ENCODE results near the gene RPS28.

The RPS28 gene

DNA sequence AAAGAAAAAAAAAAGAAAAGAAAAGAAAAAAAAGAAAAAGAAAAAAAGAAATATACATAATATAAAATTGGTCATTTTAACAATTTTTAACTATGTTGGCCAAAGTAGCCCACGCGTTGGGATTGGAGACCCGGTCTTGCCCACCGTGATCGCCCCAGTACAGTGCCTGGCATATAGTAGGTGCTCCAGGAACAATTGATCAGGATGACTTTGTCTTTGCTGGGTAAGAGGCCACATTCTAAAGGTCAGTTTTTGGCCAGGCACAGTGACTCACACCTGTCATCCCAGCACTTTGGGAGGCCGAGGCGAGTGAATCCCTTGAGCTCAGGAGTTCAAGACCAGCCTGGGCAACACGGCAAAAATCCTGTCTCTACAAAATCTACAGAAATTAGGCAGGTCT, 38.9 kb downstream of the RPS28 start:
- no peak overlapping the region for H3K27ac ChIP-seq (ENCODE audit: insufficient read depth, low read depth, low read length, poor library complexity, severe bottlenecking)
- H3K4me3 ChIP-seq (ENCODE audit: insufficient read depth, low read depth, low read length) = no peak overlapping the region
- no peaks in the 10 kb centered on the region for H3K4me1 ChIP-seq (ENCODE audit: control insufficient read depth, insufficient read depth, low read length)
- no peaks in the 10 kb centered on the region for H3K36me3 ChIP-seq (ENCODE audit: control insufficient read depth, insufficient read depth, low read length)
- no peaks in the 10 kb centered on the region for H3K9me3 ChIP-seq (ENCODE audit: control insufficient read depth, low read length)
- H3K27me3 ChIP-seq (ENCODE audit: control insufficient read depth, insufficient read depth, low read length, poor library complexity, severe bottlenecking) = peaks cover 12% of the 10 kb centered on the region
- WGBS, 2 experiments = 87 to 91% methylated on average over 8 of the region's 8 CpGs

- 89 to 90% methylated on average over 12 of the region's 12 CpGs for WGBS, 2 experiments
- H3K36me3 ChIP-seq (ENCODE audit: control insufficient read depth, insufficient read depth, low read length) = no peaks in the 10 kb centered on the region
- H3K4me1 ChIP-seq (ENCODE audit: control insufficient read depth, insufficient read depth, low read length) = peaks cover 10% of the 10 kb centered on the region
- no peak overlapping the region for H3K4me3 ChIP-seq (ENCODE audit: insufficient read depth, low read depth, low read length)
- no peaks in the 10 kb centered on the region for H3K9me3 ChIP-seq (ENCODE audit: control insufficient read depth, low read length)
- H3K27ac ChIP-seq (ENCODE audit: insufficient read depth, low read depth, low read length, poor library complexity, severe bottlenecking) = no peak overlapping the region
- peaks cover 12% of the 10 kb centered on the region for H3K27me3 ChIP-seq (ENCODE audit: control insufficient read depth, insufficient read depth, low read length, poor library complexity, severe bottlenecking)
Observed at GRCh38 chr19:8361921-8362793, 40.9 kb downstream of the RPS28 start.

DNA sequence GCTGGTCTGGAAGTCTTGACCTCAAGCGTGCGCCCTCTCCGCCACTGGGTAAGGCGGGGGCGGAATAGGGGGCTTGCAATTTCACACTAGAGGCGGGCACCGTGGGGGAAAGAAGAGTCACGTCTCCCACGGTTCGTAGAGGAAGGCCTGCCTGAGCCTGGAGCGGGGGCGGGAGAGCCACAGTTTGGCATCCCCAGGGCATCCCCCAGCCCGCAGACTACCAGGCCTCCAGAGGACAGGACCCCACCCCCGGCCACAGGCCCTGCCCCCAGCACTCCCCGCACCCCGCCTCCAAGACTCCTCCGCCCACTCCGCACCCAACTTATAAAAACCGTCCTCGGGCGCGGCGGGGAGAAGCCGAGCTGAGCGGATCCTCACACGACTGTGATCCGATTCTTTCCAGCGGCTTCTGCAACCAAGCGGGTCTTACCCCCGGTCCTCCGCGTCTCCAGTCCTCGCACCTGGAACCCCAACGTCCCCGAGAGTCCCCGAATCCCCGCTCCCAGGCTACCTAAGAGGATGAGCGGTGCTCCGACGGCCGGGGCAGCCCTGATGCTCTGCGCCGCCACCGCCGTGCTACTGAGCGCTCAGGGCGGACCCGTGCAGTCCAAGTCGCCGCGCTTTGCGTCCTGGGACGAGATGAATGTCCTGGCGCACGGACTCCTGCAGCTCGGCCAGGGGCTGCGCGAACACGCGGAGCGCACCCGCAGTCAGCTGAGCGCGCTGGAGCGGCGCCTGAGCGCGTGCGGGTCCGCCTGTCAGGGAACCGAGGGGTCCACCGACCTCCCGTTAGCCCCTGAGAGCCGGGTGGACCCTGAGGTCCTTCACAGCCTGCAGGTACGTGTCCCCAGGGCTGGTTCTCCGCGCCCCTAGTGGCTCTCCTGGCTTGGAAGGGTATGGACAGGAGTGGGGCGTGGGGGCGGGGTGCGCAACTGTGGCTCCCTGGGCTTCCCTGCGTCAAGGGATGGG, 42.8 kb downstream of the RPS28 start, which contains the start of gene ANGPTL4:
Gene ANGPTL4 (plus strand): TSS at position 353 of the 969 bp plus-strand sequence. CDS start 167 bp downstream, at position 520.
- H3K27me3 ChIP-seq (ENCODE audit: control insufficient read depth, insufficient read depth, low read length, poor library complexity, severe bottlenecking) = peaks cover 12% of the 10 kb centered on the region
- peaks cover 17% of the 10 kb centered on the region for H3K4me1 ChIP-seq (ENCODE audit: control insufficient read depth, insufficient read depth, low read length)
- no peaks in the 10 kb centered on the region for H3K9me3 ChIP-seq (ENCODE audit: control insufficient read depth, low read length)
- WGBS, 2 experiments = 1% methylated on average over 81 of the region's 81 CpGs
- H3K27ac ChIP-seq (ENCODE audit: insufficient read depth, low read depth, low read length, poor library complexity, severe bottlenecking) = no peak within 1 kb of the TSS
- peak within 1 kb of the TSS; percentile 50 for H3K4me3 ChIP-seq (ENCODE audit: insufficient read depth, low read depth, low read length)
- H3K36me3 ChIP-seq (ENCODE audit: control insufficient read depth, insufficient read depth, low read length) = no peaks in the 10 kb centered on the region

DNA sequence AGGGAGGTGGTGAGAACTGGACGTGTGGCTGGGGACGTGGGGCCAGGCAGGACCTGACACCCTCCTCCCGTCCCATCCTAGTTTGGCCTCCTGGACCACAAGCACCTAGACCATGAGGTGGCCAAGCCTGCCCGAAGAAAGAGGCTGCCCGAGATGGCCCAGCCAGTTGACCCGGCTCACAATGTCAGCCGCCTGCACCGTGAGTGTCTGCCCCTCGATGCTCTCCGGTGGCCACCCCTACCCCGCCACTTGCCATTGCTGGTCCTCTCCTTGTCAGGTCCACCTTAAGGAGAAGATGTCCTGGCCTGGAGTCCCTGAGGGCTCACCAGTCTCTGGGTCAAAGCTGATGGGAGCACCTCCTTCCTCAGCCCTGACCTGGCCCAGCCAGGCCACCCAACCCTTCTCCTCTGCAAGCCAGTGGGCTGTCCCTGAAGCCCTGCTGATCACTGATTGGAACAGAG, 44.9 kb downstream of the RPS28 start:
- no peaks in the 10 kb centered on the region for H3K9me3 ChIP-seq (ENCODE audit: control insufficient read depth, low read length)
- peaks cover 12% of the 10 kb centered on the region for H3K27me3 ChIP-seq (ENCODE audit: control insufficient read depth, insufficient read depth, low read length, poor library complexity, severe bottlenecking)
- 95 to 98% methylated on average over 11 of the region's 11 CpGs for WGBS, 2 experiments
- H3K36me3 ChIP-seq (ENCODE audit: control insufficient read depth, insufficient read depth, low read length) = peaks cover 2% of the 10 kb centered on the region
- H3K27ac ChIP-seq (ENCODE audit: insufficient read depth, low read depth, low read length, poor library complexity, severe bottlenecking) = no peak overlapping the region
- peaks cover 17% of the 10 kb centered on the region for H3K4me1 ChIP-seq (ENCODE audit: control insufficient read depth, insufficient read depth, low read length)
- H3K4me3 ChIP-seq (ENCODE audit: insufficient read depth, low read depth, low read length) = no peak overlapping the region

DNA sequence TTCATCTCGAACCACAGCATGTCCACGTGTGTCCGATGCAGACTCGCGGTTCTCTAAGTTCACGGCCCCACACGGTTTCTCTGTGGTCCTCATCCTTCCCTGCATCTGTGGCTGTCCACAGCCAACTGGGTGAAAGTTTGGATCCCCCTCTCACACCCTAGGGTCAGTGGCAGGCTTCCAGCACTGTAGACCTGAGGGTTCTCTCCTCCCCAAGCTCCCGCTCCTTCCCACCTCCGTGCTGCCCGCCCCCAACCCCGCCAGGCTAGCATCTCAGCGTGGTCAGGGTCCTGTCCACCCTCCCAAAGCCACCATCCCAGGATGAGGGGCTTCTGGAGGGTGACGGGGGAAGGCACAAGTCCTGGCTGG, 45.6 kb downstream of the RPS28 start:
- H3K27me3 ChIP-seq (ENCODE audit: control insufficient read depth, insufficient read depth, low read length, poor library complexity, severe bottlenecking) = peaks cover 12% of the 10 kb centered on the region
- peaks cover 7% of the 10 kb centered on the region for H3K36me3 ChIP-seq (ENCODE audit: control insufficient read depth, insufficient read depth, low read length)
- H3K4me3 ChIP-seq (ENCODE audit: insufficient read depth, low read depth, low read length) = peak overlapping the region; percentile 26
- H3K4me1 ChIP-seq (ENCODE audit: control insufficient read depth, insufficient read depth, low read length) = peaks cover 17% of the 10 kb centered on the region
- WGBS, 2 experiments = 60 to 62% methylated on average over 13 of the region's 13 CpGs
- no peaks in the 10 kb centered on the region for H3K9me3 ChIP-seq (ENCODE audit: control insufficient read depth, low read length)
- H3K27ac ChIP-seq (ENCODE audit: insufficient read depth, low read depth, low read length, poor library complexity, severe bottlenecking) = peak overlapping the region; percentile 95

GRCh38 chr19:8367327-8368001, 46.2 kb downstream of the RPS28 start:
- H3K27ac ChIP-seq (ENCODE audit: insufficient read depth, low read depth, low read length, poor library complexity, severe bottlenecking) = peak overlapping the region; percentile 95
- 25 to 26% methylated on average over 23 of the region's 23 CpGs for WGBS, 2 experiments
- peak overlapping the region; percentile 26 for H3K4me3 ChIP-seq (ENCODE audit: insufficient read depth, low read depth, low read length)

DNA sequence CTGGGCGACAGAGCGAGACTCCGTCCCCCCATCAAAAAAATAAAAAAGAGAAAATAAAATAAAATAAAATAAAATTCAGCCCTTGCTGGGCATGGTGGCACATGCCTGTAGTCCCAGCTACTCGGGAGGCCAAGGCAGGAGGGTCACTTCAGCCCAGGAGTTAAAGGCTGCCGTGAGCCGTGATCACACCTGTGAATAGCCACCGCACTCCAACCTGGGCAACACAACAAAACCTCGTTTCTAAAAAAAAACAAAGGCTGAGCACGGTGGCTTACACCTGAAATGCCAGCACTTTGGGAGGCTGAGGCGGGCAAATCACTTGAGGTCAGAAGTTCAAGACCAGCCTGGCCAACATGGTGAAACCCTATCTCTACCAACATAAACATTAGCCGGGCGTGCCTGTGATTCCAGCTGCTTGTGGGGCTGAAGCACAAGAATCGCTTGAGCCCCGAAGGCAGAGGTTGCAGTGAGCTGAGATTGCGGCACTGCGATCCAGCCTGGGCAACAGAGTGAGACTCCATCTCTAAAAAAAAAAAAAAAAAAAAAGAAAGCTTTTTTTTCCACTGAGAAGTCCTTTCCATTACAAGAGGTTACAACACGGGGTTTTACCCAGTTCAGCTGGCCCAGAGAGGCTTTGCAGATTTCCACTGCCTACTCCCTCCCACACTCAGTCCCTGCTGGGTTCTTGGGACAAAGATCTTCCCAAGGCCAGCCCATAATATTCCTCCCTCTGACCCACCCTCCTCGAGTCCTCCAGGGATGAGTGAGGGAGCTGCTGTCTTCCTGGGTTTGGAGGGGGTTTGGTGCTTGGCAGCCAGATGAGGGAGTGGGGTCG, 49.1 kb downstream of the RPS28 start:
- no peak overlapping the region for H3K4me3 ChIP-seq (ENCODE audit: insufficient read depth, low read depth, low read length)
- H3K27ac ChIP-seq (ENCODE audit: insufficient read depth, low read depth, low read length, poor library complexity, severe bottlenecking) = peak overlapping the region; percentile 17
- 87 to 89% methylated on average over 16 to 19 of the region's 19 CpGs for WGBS, 2 experiments
- peaks cover 25% of the 10 kb centered on the region for H3K36me3 ChIP-seq (ENCODE audit: control insufficient read depth, insufficient read depth, low read length)
- no peaks in the 10 kb centered on the region for H3K27me3 ChIP-seq (ENCODE audit: control insufficient read depth, insufficient read depth, low read length, poor library complexity, severe bottlenecking)
- peaks cover 17% of the 10 kb centered on the region for H3K4me1 ChIP-seq (ENCODE audit: control insufficient read depth, insufficient read depth, low read length)
- no peaks in the 10 kb centered on the region for H3K9me3 ChIP-seq (ENCODE audit: control insufficient read depth, low read length)

More at GRCh38 chr19:8367327-8368001, 46.2 kb downstream of the RPS28 start:
- Histone ChIP-seq H3K9me3 (ENCODE audit: control insufficient read depth, low read length) (no peaks in the 10 kb centered on the region), H3K4me1 (ENCODE audit: control insufficient read depth, insufficient read depth, low read length) (peaks cover 17% of the 10 kb centered on the region), H3K36me3 (ENCODE audit: control insufficient read depth, insufficient read depth, low read length) (peaks cover 7% of the 10 kb centered on the region), H3K27me3 (ENCODE audit: control insufficient read depth, insufficient read depth, low read length, poor library complexity, severe bottlenecking) (peaks cover 12% of the 10 kb centered on the region)

- H3K4me3 ChIP-seq (ENCODE audit: insufficient read depth, low read depth, low read length) = no peak overlapping the region
Observed at GRCh38 chr19:8371011-8371804, 49.9 kb downstream of the RPS28 start.

More at GRCh38 chr19:8371011-8371804, 49.9 kb downstream of the RPS28 start:
- peaks cover 25% of the 10 kb centered on the region for H3K36me3 ChIP-seq (ENCODE audit: control insufficient read depth, insufficient read depth, low read length)
- 93 to 94% methylated on average over 27 to 28 of the region's 28 CpGs for WGBS, 2 experiments
- H3K4me1 ChIP-seq (ENCODE audit: control insufficient read depth, insufficient read depth, low read length) = peaks cover 15% of the 10 kb centered on the region
- H3K27me3 ChIP-seq (ENCODE audit: control insufficient read depth, insufficient read depth, low read length, poor library complexity, severe bottlenecking) = no peaks in the 10 kb centered on the region
- peak overlapping the region; percentile 17 for H3K27ac ChIP-seq (ENCODE audit: insufficient read depth, low read depth, low read length, poor library complexity, severe bottlenecking)
- H3K9me3 ChIP-seq (ENCODE audit: control insufficient read depth, low read length) = no peaks in the 10 kb centered on the region
